Common myeloid progenitor, CD34-positive (primary cell): Measurements from ENCODE around the gene IRF5.
A peak's percentile ranks its signal among the peaks of the same experiment; 100 is the strongest.

Experiments used
- CTCF ChIA-PET: fragments of 350-600 bp; sonication (Branson Sonifier 250); formaldehyde crosslinking; loops from one replicate; lab custom pipeline; 2021; ENCODE audit warnings: antibody characterized with exemption; lab: Charles Lee
- POLR2A ChIA-PET: fragments of 350-600 bp; sonication (Branson Sonifier 250); formaldehyde crosslinking; loops from one replicate; lab custom pipeline; 2021; ENCODE audit warnings: antibody characterized with exemption; lab: Charles Lee
- DNase-seq, 3 donors: peaks; one replicate each; pipeline versions ENCODE4 v3.0.0 to v3.0.0-alpha.2; 2013
- H3K27ac ChIP-seq, 2 experiments: 1 replicate in 1 of 2; 2 replicates in 1 of 2; pipeline ENCODE4 v1.7.0; 2013; ENCODE audit warnings: inconsistent platforms in 2 of 2, low read length in 2 of 2, mild to moderate bottlenecking in 2 of 2, low read depth in 1 of 2, moderate library complexity in 1 of 2; ENCODE audit not compliant: severe bottlenecking in 2 of 2, insufficient read depth in 1 of 2, poor library complexity in 1 of 2
- H3K27me3 ChIP-seq, 5 experiments: replicated peaks in 2 of 5; 1 replicate in 3 of 5; 2 replicates in 2 of 5; pipeline versions ENCODE4 v1.6.1 to v1.7.0; 2013; ENCODE audit warnings: low read length in 4 of 5, mild to moderate bottlenecking in 2 of 5, moderate library complexity in 2 of 5, inconsistent platforms in 1 of 5; ENCODE audit not compliant: insufficient read depth in 5 of 5, control insufficient read depth in 4 of 5
- H3K36me3 ChIP-seq, 4 experiments: 1 replicate in 2 of 4; 2 replicates in 2 of 4; pipeline versions ENCODE4 v1.6.1 to v1.7.0; 2013; ENCODE audit warnings: low read length in 3 of 4, control low read depth in 1 of 4, mild to moderate bottlenecking in 1 of 4; ENCODE audit not compliant: control insufficient read depth in 4 of 4, insufficient read depth in 4 of 4
- H3K4me1 ChIP-seq, 4 experiments: 1 replicate in 3 of 4; 2 replicates in 1 of 4; pipeline versions ENCODE4 v1.6.1 to v1.7.1; 2013; ENCODE audit warnings: low read length in 3 of 4, mild to moderate bottlenecking in 3 of 4, control low read depth in 1 of 4, inconsistent platforms in 1 of 4, moderate library complexity in 1 of 4; ENCODE audit not compliant: control insufficient read depth in 4 of 4, insufficient read depth in 4 of 4; ENCODE audit errors: control extremely low read depth in 1 of 4
- H3K4me3 ChIP-seq, 7 experiments: 1 replicate in 4 of 7; 2 replicates in 3 of 7; pipeline versions ENCODE4 v1.5.1 to v1.7.0; 2013; ENCODE audit warnings: mild to moderate bottlenecking in 7 of 7, low read length in 6 of 7, moderate library complexity in 6 of 7, inconsistent platforms in 2 of 7, low read depth in 2 of 7, control low read depth in 1 of 7; ENCODE audit not compliant: insufficient read depth in 4 of 7, control insufficient read depth in 1 of 7; ENCODE audit errors: extremely low read depth in 1 of 7
- H3K9me3 ChIP-seq, 5 experiments: 1 replicate in 4 of 5; 2 replicates in 1 of 5; pipeline versions ENCODE4 v1.6.1 to v1.7.1; 2013; ENCODE audit warnings: low read length in 4 of 5, mild to moderate bottlenecking in 2 of 5, inconsistent platforms in 1 of 5, low read depth in 1 of 5, moderate library complexity in 1 of 5; ENCODE audit not compliant: control insufficient read depth in 4 of 5, insufficient read depth in 2 of 5; ENCODE audit errors: control extremely low read depth in 1 of 5
- WGBS: methylation state at CpG from one replicate; pipeline ENCODE4 v1.1.5; 2013; ENCODE audit not compliant: insufficient coverage; 5-methylcytosine and 5-hydroxymethylcytosine counted together

IRF5 gene

GRCh38 chr7:128945668-128946366, 8.1 kb downstream of the IRF5 start:
- Histone ChIP-seq H3K36me3 (peaks cover 15 to 71% (median 53%) of the 10 kb centered on the region in 4 experiments), H3K27me3 (no peaks in the 10 kb centered on the region), H3K4me1 (peaks cover 11 to 63% (median 40%) of the 10 kb centered on the region in 4 experiments), H3K27ac (peak overlapping the region in 1 of 2 experiments; percentile 25), H3K4me3 (no peak overlapping the region), H3K9me3 (no peaks in the 10 kb centered on the region)
- 99% methylated on average over 19 of the region's 21 CpGs for whole genome bisulfite sequencing
- DNase-seq, result no peak
- ChIA-PET CTCF (interaction anchor here (1.2 to 5.7 kb wide), 7 partner anchors 11 to 61 kb away, joined by 3 to 23 read pairs (median 5); no protein-coding TSS in a partner anchor), POLR2A (no interaction called here)

- Histone ChIP-seq H3K27ac (no peak overlapping the region), H3K4me1 (peaks cover 11 to 62% (median 32%) of the 10 kb centered on the region in 4 experiments), H3K4me3 (no peak overlapping the region), H3K27me3 (no peaks in the 10 kb centered on the region), H3K36me3 (peaks cover 15 to 74% (median 56%) of the 10 kb centered on the region in 4 experiments), H3K9me3 (no peaks in the 10 kb centered on the region)
- ChIA-PET CTCF (interaction anchor here (0.6 to 5.7 kb wide), 13 partner anchors 10 to 63 kb away, joined by 3 to 23 read pairs (median 4); no protein-coding TSS in a partner anchor), POLR2A (interaction anchor here (0.6 kb wide), 1 partner anchor 72 kb away, joined by 3 read pairs; no protein-coding TSS in a partner anchor)
- DNase-seq, result peak in 2 of 3 donors; percentile 33 to 34
- 97% methylated on average over 11 of the region's 22 CpGs for WGBS
Measured at GRCh38 chr7:128946936-128947830, 9.5 kb downstream of the IRF5 start.

GRCh38 chr7:128947854-128948253, 10.1 kb downstream of the IRF5 start:
- Histone ChIP-seq H3K9me3 (no peaks in the 10 kb centered on the region), H3K36me3 (peaks cover 18 to 77% (median 59%) of the 10 kb centered on the region in 4 experiments), H3K4me3 (no peak overlapping the region), H3K27me3 (no peaks in the 10 kb centered on the region), H3K27ac (no peak overlapping the region), H3K4me1 (peaks cover 11 to 58% (median 28%) of the 10 kb centered on the region in 4 experiments)
- ChIA-PET CTCF (interaction anchor here (0.6 to 5.7 kb wide), 13 partner anchors 8 to 261 kb away, joined by 3 to 23 read pairs (median 4); no protein-coding TSS in a partner anchor), POLR2A (no interaction called here)
- WGBS, result 97% methylated on average over 9 of the region's 9 CpGs
- no peak for DNase-seq

GRCh38 chr7:128948312-128948973, 10.7 kb downstream of the IRF5 start:
- ChIA-PET POLR2A (no interaction called here), CTCF (interaction anchor here (0.6 to 5.7 kb wide), 11 partner anchors 8 to 260 kb away, joined by 3 to 23 read pairs (median 4); no protein-coding TSS in a partner anchor)
- Histone ChIP-seq H3K9me3 (no peaks in the 10 kb centered on the region), H3K27ac (peak overlapping the region in 1 of 2 experiments; percentile 44), H3K4me3 (no peak overlapping the region), H3K36me3 (peaks cover 24 to 83% (median 64%) of the 10 kb centered on the region in 4 experiments), H3K27me3 (no peaks in the 10 kb centered on the region), H3K4me1 (peaks cover 11 to 53% (median 24%) of the 10 kb centered on the region in 4 experiments)
- no peak for DNase-seq
- WGBS, result 84% methylated on average over 7 of the region's 12 CpGs

GRCh38 chr7:128948976-128949760, 11.4 kb downstream of the IRF5 start:
- no peaks in the 10 kb centered on the region for H3K9me3 ChIP-seq
- no peaks in the 10 kb centered on the region for H3K27me3 ChIP-seq
- H3K27ac ChIP-seq, result peak overlapping the region in 1 of 2 experiments; percentile 44
- CTCF ChIA-PET, result interaction anchor here (0.7 to 5.7 kb wide), 7 partner anchors 9 to 100 kb away, joined by 3 to 23 read pairs (median 4); no protein-coding TSS in a partner anchor
- POLR2A ChIA-PET, result interaction anchor here (1.2 kb wide), 1 partner anchor 9 kb away, joined by 3 read pairs; no protein-coding TSS in a partner anchor
- H3K4me1 ChIP-seq, result peaks cover 6 to 47% (median 21%) of the 10 kb centered on the region in 4 experiments
- no peak for DNase-seq
- H3K36me3 ChIP-seq, result peaks cover 28 to 91% (median 68%) of the 10 kb centered on the region in 4 experiments
- no peak overlapping the region for H3K4me3 ChIP-seq
- 100% methylated on average over 2 of the region's 4 CpGs for WGBS

GRCh38 chr7:128951296-128951695, 13.6 kb downstream of the IRF5 start:
- H3K36me3 ChIP-seq, result peaks cover 28 to 91% (median 62%) of the 10 kb centered on the region in 4 experiments

More at GRCh38 chr7:128951296-128951695, 13.6 kb downstream of the IRF5 start:
- WGBS, result 38% methylated on average over 5 of the region's 5 CpGs
- peak overlapping the region in 1 of 2 experiments; percentile 46 for H3K27ac ChIP-seq
- ChIA-PET CTCF (interaction anchor here (1.1 to 1.5 kb wide), 6 partner anchors 10 to 71 kb away, joined by 3 to 6 read pairs (median 4); no protein-coding TSS in a partner anchor), POLR2A (interaction anchor here (1.1 kb wide), 1 partner anchor 10 kb away, joined by 3 read pairs; no protein-coding TSS in a partner anchor)
- peaks cover 0 to 36% (median 15%) of the 10 kb centered on the region in 4 experiments for H3K4me1 ChIP-seq
- no peak for DNase-seq
- no peak overlapping the region for H3K4me3 ChIP-seq
- H3K27me3 ChIP-seq, result no peaks in the 10 kb centered on the region
- H3K9me3 ChIP-seq, result no peaks in the 10 kb centered on the region
